Pancreas (tissue), 10 donors: ENCODE results near the gene IL17REL. TPM values are rescaled to one million over a fixed set of nuclear protein-coding genes. Genes with fewer than 3 reads are reported as not detected.
"Not testable (repeated sequence)": the region's sequence is repeated elsewhere in the genome, so short reads cannot be mapped to it uniquely, and the experiment has no call there.

Source experiments
- ATAC-seq, 4 donors: fragments of 200-7000 bp; cut with Tn5 transposase; one replicate each; pipeline versions ENCODE4 v1.8.0 to v1.9.1; 2020; ENCODE audit warnings: mild to moderate bottlenecking in 4 of 4, moderate library complexity in 4 of 4
- DNase-seq, 6 donors: peaks; one replicate each; pipeline ENCODE4 v3.0.0-alpha.2; 2020
- FAIRE-seq: peaks from 2 replicates; lab custom pipeline; 2012; peaks lifted over from hg19 to GRCh38; lab: Jason Lieb, UNC
- H3K27ac ChIP-seq, 4 donors: fragments of 200-600 bp; sonication (generic); 1 replicate in 3 of 4; 2 replicates in 1 of 4; pipeline versions ENCODE4 v1.5.0 to v1.8.0; 2020
- H3K27me3 ChIP-seq, 4 donors: fragments of 200-600 bp; one replicate each; pipeline ENCODE4 v1.8.0; 2021
- H3K36me3 ChIP-seq, 3 donors: fragments of 200-600 bp; sonication (generic) in 1 of 3; one replicate each; pipeline versions ENCODE4 v1.5.0 to v1.8.0; 2020 to 2021
- H3K4me1 ChIP-seq, 3 donors: fragments of 200-600 bp; one replicate each; pipeline ENCODE4 v1.8.0; 2021
- H3K4me3 ChIP-seq, 4 donors: fragments of 200-600 bp; sonication (generic) in 2 of 4; one replicate each; pipeline versions ENCODE4 v1.5.0 to v1.8.0; 2020 to 2021
- H3K9me3 ChIP-seq, 4 donors: fragments of 200-600 bp; one replicate each; pipeline ENCODE4 v1.8.0; 2021
- WGBS, 2 donors: extraction: QIAGEN DNeasy Blood & Tissue Kit; methylation state at CpG; one replicate each; pipeline ENCODE4 v1.1.7; 2013; 5-methylcytosine and 5-hydroxymethylcytosine counted together
- intact Hi-C, 3 donors: fragments of 100-400 bp; cut with DNase I; formaldehyde crosslinking; loops; one replicate each; pipeline versions ENCODE4 v1.11.1 to v1.14.2; 2022
- polyA plus RNA-seq, 2 donors: library from polyadenylated mRNA; stranded (reverse); fragments of 200-250 nt; gene quantifications; one replicate each; pipeline ENCODE4 v1.2.3, GENCODE V29; 2013
- total RNA-seq, 6 donors: library from RNA; stranded (reverse); fragmentation: NEBNext Ultra II Directional in 4 of 6; extraction: Animal tissue kit (Norgen Biotek cat#: 25700) in 4 of 6; gene quantifications; one replicate each; pipeline versions ENCODE4 v1.2.1 to v1.2.4, GENCODE V29; 2021 to 2023
- TF ChIP-seq, protein P1 (sequence below), 4 donors: fragments of 200-600 bp; sonication (generic) in 3 of 4; IDR thresholded peaks; one replicate each; pipeline versions ENCODE4 v1.5.0 to v1.8.0; 2021; ENCODE audit warnings: antibody characterized with exemption in 4 of 4
- donor health status: healthy with polysubstance abuse.
- donor health status: DM: no; HTN: no; CAD: no; lungs with moderate emphysema.
- donor health status: DM: no; HTN: no; CAD: no.
- donor health status: control.
- donor health status: control.
- donor health status: Bipolar disorder and iron deficiency.
- donor health status: DM: yes; HTN: yes; CAD: no.
- donor health status: DM: no; HTN: no; CAD: no.
- donor health status: DM: no; HTN: no; CAD: no.
- donor health status: DM: yes; HTN: yes; CAD: no.

IL17REL gene
- total and polyA plus RNA-seq, 8 donors: not detected

DNA sequence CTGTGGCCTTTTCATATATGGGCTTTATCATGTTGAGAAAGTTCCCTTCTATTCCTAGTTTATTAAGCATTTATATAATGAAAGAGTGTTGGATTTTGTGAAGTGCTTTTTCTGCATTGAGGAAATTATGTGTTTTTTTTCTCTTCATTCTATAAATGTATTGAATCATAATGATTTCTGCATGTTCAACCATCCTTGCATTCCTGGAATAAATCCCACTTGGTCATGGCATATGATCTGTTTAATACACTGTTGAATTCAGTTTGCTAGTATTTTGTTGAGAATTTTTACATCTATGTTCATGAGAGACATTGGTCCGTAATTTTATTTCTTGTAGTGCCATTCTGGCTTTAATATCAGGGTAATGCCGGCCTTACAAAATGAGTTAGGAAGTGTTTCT is 26.2 kb downstream of the IL17REL start:
- TF ChIP-seq, protein P1, sequence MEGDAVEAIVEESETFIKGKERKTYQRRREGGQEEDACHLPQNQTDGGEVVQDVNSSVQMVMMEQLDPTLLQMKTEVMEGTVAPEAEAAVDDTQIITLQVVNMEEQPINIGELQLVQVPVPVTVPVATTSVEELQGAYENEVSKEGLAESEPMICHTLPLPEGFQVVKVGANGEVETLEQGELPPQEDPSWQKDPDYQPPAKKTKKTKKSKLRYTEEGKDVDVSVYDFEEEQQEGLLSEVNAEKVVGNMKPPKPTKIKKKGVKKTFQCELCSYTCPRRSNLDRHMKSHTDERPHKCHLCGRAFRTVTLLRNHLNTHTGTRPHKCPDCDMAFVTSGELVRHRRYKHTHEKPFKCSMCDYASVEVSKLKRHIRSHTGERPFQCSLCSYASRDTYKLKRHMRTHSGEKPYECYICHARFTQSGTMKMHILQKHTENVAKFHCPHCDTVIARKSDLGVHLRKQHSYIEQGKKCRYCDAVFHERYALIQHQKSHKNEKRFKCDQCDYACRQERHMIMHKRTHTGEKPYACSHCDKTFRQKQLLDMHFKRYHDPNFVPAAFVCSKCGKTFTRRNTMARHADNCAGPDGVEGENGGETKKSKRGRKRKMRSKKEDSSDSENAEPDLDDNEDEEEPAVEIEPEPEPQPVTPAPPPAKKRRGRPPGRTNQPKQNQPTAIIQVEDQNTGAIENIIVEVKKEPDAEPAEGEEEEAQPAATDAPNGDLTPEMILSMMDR (IDR thresholded peaks at IDR 0.05): no peak
- no peak for DNase-seq
- no peaks in the 10 kb centered on the region for H3K9me3 ChIP-seq
- H3K36me3 ChIP-seq: no peaks in the 10 kb centered on the region
- no peak for ATAC-seq
- WGBS, 2 donors: 93 to 100% methylated on average over 2 of the region's 2 CpGs
- no peak for FAIRE-seq
- intact Hi-C loops: no loop called here
- H3K4me1 ChIP-seq: peaks cover 0 to 6% (median 3%) of the 10 kb centered on the region in 3 donors
- H3K27ac ChIP-seq: no peak overlapping the region
- H3K4me3 ChIP-seq: no peak overlapping the region
- peaks cover 0 to 6% (median 0%) of the 10 kb centered on the region in 4 donors for H3K27me3 ChIP-seq

DNA sequence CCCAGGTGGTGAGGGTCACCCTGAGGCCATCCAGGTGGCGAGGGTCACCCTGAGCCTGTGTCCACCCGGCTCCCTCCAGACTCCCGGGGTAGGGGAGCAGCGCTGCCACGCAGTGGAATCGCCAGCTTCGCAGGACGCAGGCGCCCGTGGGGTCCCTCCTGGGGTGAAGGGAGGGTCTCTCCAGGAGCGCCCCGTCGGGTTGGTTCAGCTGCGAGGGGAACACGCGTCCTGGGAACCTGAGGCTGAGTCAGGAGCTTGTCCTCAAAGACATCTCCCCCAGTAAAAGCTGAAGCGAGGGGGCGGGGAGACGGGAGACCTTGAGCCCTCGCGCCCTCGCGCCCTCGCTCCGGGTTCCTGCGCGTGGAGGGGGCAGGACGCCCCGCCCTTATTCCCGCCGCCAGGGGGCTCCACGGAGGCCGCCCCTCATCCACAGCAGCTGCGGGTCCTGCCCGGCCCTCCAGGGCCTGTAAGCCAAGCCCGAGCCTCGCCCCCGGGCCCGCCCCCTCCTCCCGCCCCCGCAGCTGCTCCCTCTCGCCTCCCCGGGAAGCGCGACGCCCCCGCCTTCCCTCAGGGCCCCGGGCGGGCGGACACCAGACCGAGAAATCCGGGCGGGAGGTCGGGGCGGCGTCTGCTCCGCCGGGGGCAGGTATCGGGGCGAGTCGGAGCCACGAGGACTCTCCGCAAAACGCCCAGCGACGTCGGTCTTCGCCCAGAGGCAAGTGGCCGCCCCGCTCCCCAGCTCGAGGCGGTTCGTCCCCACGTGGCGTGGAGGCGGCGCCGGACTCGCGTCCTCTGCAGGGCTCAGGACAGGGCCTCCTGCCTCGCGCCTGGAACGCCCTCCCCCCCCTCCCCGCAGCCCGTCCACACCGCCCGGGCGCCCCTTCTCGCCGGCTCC is 29.2 kb downstream of the IL17REL start:
- Histone ChIP-seq H3K27ac (no peak overlapping the region), H3K36me3 (no peaks in the 10 kb centered on the region), H3K9me3 (no peaks in the 10 kb centered on the region), H3K4me1 (peaks cover 0 to 6% (median 3%) of the 10 kb centered on the region in 3 donors), H3K4me3 (peak overlapping the region in 2 of 4 donors; percentile 13 to 33), H3K27me3 (peaks cover 0 to 6% (median 0%) of the 10 kb centered on the region in 4 donors)
- intact Hi-C loops: no loop called here
- TF ChIP-seq, protein P1 (IDR thresholded peaks at IDR 0.05): peak in 3 of 4 donors; percentile 9 to 26 (median 16)
- 14 to 19% methylated on average over 53 to 90 of the region's 90 CpGs for WGBS, 2 donors
- FAIRE-seq (no peak), ATAC-seq (peak; percentile 35 to 75 (median 57)), DNase-seq (peak in 4 of 6 donors; percentile 18 to 70 (median 56))

- H3K27ac ChIP-seq, H3K36me3 ChIP-seq, intact Hi-C loops, H3K27me3 ChIP-seq, H3K4me3 ChIP-seq, H3K4me1 ChIP-seq, DNase-seq, ATAC-seq, H3K9me3 ChIP-seq, FAIRE-seq: not testable (repeated sequence)
- 95 to 96% methylated on average over 7 of the region's 7 CpGs for WGBS, 2 donors
These were observed 30.8 kb downstream of the IL17REL start for GRCh38 chr22:49981799-49982198.

DNA sequence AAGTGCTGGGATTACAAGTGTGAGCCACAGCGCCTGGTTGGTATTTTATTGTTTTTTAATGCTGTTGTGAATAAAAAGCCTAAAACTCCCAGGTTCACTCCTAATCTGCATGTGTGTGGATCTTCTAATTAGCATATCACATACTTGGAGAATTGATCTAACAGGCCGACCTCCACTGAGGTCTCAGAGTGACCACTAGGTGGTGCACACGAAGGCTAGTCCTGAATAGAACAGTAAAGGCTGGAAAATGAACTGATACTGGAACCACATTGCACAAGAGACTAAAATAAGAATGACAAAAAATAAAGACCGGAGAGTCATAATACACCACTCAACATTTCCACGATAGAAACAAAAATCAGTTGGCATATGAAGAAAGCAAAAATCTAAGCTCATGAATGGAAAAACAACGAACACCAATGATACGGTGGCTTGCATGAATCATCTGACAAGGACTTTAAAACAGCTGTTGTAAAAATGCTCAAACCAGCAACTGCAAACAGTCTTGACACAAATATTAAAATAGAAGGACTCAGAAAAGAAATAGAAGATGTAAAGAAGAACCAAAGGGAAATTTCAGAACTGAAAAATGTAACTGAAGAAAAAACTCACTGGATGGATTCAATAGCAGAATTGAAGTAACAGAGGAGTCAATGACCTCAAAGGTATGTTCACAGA is 32.8 kb downstream of the IL17REL start:
- FAIRE-seq: no peak
- H3K27ac ChIP-seq: no peak overlapping the region
- intact Hi-C loops: no loop called here
- WGBS, 2 donors: 51 to 56% methylated on average over 7 of the region's 7 CpGs
- H3K36me3 ChIP-seq: no peaks in the 10 kb centered on the region
- TF ChIP-seq, protein P1 (IDR thresholded peaks at IDR 0.05): peak; percentile 17 to 48 (median 43)
- H3K9me3 ChIP-seq: no peaks in the 10 kb centered on the region
- peak in 3 of 6 donors; percentile 24 to 39 (median 33) for DNase-seq
- peaks cover 0 to 6% (median 0%) of the 10 kb centered on the region in 4 donors for H3K27me3 ChIP-seq
- H3K4me1 ChIP-seq: peaks cover 0 to 6% (median 3%) of the 10 kb centered on the region in 3 donors
- H3K4me3 ChIP-seq: no peak overlapping the region
- ATAC-seq: peak; percentile 53 to 79 (median 68)

GRCh38 chr22:49977578-49977977 is 35.0 kb downstream of the IL17REL start:
- no peak for DNase-seq
- intact Hi-C loops: no loop called here
- no peaks in the 10 kb centered on the region for H3K4me1 ChIP-seq
- H3K36me3 ChIP-seq: no peaks in the 10 kb centered on the region
- no peaks in the 10 kb centered on the region for H3K9me3 ChIP-seq
- FAIRE-seq: no peak
- TF ChIP-seq, protein P1 (IDR thresholded peaks at IDR 0.05): no peak
- no peak for ATAC-seq
- no peak overlapping the region for H3K4me3 ChIP-seq
- WGBS, 2 donors: 89 to 95% methylated on average over 14 of the region's 14 CpGs
- no peaks in the 10 kb centered on the region for H3K27me3 ChIP-seq
- H3K27ac ChIP-seq: no peak overlapping the region
